ENCODE results near the gene IGHMBP2.

DNA sequence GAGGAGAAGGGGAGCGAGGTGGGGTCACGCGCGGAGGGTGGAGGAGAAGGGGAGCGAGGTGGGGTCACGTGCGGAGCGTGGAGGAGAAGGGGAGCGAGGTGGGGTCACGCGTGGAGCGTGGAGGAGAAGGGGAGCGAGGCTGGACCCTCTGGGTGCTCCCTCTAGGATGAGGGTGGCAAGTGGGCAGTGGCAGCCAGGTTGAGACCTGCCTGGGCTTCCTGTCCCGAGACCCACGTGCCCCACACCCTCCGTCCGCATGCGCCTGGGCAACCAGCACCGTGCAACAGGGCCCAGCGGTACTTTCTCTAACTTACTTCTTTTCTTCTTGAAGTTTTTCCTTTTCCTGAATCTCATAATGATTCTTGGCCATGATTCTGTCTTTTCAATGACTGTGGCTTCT, 11.1 kb upstream of the IGHMBP2 start:
- no peak for TF ChIP-seq L3MBTL2 (conservative IDR thresholded peaks at IDR 0.05)
- TF ChIP-seq LEF1 (IDR thresholded peaks at IDR 0.05; ENCODE audit: borderline replicate concordance): no peak
- no peak for TF ChIP-seq NFRKB (IDR thresholded peaks at IDR 0.05)
- no peak for TF ChIP-seq ARNT (IDR thresholded peaks at IDR 0.05)
- no peak for TF ChIP-seq BHLHE40 (IDR thresholded peaks at IDR 0.05; ENCODE audit: borderline replicate concordance)
- TF ChIP-seq HDGF (IDR thresholded peaks at IDR 0.05; ENCODE audit: borderline replicate concordance): no peak
- TF ChIP-seq FOXK2 (IDR thresholded peaks at IDR 0.05): no peak
